Hematopoietic multipotent progenitor cell treated with erythropoietin and hydrocortisone succinate and interleukin-3 and kit ligand, for 15 days (in vitro differentiated cells): ENCODE results near the gene SALL4.

ENCODE experiments used
- DNase-seq: peaks from one replicate; pipeline ENCODE4 v3.0.0-alpha.2; 2015; ENCODE audit warnings: low spot score

SALL4 gene

DNA sequence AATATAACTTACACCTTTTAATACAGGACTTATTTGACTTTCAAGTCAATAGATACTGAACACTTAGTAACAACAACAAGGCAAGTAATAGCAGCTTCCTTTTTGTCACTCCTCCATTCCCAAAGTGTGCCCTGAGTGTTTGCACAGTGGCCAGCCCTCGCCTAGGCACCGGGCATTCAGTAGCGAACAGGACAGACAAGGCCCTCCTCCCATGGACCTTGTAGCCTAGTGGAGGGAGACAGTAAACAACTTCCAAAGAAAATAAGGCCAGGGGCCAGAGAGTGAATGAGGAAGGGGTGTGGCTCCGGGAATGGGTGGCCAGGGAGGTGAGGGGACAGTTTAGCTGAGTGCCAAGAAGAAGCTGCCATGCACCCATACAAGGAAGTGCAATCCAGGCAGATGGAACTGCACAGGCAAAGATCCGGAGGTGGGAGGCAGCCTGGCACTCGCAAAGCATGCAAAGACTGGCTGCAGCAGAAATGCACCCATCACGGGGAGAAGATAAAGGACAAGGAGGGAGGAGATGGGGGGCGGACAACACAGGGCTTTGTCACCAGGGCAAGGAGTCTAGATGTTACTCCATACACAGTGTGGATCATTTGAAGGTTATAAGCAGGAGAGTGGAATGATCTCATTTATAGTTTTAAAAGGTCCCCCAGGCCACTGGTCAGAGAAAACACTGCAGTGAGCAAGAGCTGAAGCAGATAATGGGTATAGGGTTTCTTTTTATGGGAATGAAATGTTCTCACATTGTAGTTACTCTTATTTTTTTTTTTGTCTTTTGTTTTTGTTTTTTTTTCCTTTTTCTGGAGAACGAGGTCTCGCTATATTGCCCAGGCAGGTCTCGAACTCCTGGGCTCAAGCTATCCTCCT lies 66.4 kb downstream of the SALL4 start:
- DNase-seq = no peak

- DNase-seq = no peak
Measured at GRCh38 chr20:51734876-51735720, 67.2 kb downstream of the SALL4 start.

DNA sequence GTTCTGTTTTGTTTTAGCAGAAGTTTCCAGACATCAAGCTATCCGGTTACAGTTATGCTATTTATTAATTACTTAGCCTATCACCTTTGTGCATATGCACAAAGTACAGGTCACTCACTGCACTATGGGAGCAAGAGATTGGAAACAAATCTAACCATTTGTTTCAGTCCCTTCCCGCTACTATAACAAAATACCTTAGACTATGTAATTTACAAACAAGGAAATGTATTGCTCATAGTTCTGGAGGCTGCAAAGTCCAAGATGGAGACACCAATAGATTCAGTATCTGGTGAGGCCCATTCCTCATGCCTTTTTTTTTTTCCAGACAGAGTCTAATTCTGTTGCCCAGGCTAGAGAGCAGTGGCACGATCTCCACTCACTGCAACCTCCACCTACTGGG lies 69.3 kb downstream of the SALL4 start:
- DNase-seq = no peak
